BLaER1 (cell line): ENCODE data around the gene FZD10.

Experiments used
- H3K27ac ChIP-seq: shearing (Covaris generic); formaldehyde crosslinking; 2 replicates; pipeline ENCODE4 v1.8.1; 2022
- H3K27me3 ChIP-seq: shearing (Covaris generic); formaldehyde crosslinking; 2 replicates; pipeline ENCODE4 v1.8.1; 2022
- H3K36me3 ChIP-seq: shearing (Covaris generic); formaldehyde crosslinking; 2 replicates; pipeline ENCODE4 v1.8.1; 2022
- H3K4me1 ChIP-seq: shearing (Covaris generic); formaldehyde crosslinking; 2 replicates; pipeline ENCODE4 v1.8.1; 2022
- H3K4me2 ChIP-seq: shearing (Covaris generic); formaldehyde crosslinking; 2 replicates; pipeline ENCODE4 v1.8.1; 2022
- H3K4me3 ChIP-seq: shearing (Covaris generic); formaldehyde crosslinking; 2 replicates; pipeline ENCODE4 v1.8.1; 2022
- H3K9ac ChIP-seq: shearing (Covaris generic); formaldehyde crosslinking; 2 replicates; pipeline ENCODE4 v1.8.1; 2022
- H3K9me3 ChIP-seq: shearing (Covaris generic); formaldehyde crosslinking; 2 replicates; pipeline ENCODE4 v1.8.1; 2022
- H4K20me1 ChIP-seq: shearing (Covaris generic); formaldehyde crosslinking; 2 replicates; pipeline ENCODE4 v1.8.1; 2022
- Cebpa-rat ChIP-seq: shearing (Covaris generic); IDR thresholded peaks from 2 replicates; pipeline ENCODE4 v1.8.1; 2022

FZD10 gene

DNA sequence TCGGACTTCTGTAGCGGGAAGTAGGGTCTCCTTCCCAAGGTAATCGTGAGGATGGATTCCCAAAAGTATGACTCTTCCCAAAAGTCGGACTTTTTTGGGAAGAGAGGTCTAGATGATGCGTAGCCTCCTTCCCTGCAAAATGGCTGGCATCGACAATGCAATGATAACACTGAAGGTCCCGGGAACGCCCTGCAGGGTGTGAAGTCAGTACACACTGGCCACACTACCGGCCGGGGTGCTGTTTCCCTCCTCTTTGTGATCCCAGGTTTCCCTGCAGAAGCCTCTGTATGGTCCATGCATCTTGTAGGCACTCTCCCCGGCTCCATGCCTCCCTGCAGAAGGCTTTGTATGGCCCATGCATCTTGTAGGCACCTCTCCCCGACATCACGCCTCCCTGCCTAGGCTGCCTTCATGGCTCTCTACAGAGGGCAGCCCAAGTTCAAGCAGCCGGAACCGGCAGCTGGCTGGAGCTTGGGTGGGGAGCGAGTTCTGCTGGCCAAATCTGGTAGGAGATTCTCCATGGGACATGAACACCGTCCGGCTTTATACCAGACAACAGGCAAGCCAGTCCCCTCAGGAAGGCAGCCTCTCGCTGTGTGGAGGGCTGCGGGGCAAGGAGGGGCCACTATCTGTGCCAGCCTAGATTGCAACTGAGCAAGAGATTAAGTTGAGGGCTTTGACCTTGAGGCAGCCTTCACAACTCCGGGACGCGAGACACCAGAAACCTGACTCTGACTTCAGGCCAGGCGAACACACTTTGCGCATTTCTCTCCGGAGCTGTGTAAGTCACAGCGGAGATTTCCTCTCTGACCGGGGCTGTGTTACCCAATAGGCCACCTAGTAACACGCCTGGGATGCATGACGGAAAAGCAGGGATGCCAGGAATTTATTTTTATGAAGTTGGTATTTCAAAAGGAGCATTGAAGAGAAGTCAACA, 23.5 kb downstream of the FZD10 start:
- no peaks in the 10 kb centered on the region for H3K36me3 ChIP-seq
- H4K20me1 ChIP-seq = no peaks in the 10 kb centered on the region
- H3K9me3 ChIP-seq = peaks cover 5% of the 10 kb centered on the region; the same call in 1 of the 2 replicates
- no peak overlapping the region for H3K27ac ChIP-seq
- TF ChIP-seq Cebpa-rat = no peak
- H3K9ac ChIP-seq = no peak overlapping the region
- no peak overlapping the region for H3K4me3 ChIP-seq
- H3K4me2 ChIP-seq = no peak overlapping the region
- peaks cover 6% of the 10 kb centered on the region for H3K4me1 ChIP-seq
- no peaks in the 10 kb centered on the region for H3K27me3 ChIP-seq

DNA sequence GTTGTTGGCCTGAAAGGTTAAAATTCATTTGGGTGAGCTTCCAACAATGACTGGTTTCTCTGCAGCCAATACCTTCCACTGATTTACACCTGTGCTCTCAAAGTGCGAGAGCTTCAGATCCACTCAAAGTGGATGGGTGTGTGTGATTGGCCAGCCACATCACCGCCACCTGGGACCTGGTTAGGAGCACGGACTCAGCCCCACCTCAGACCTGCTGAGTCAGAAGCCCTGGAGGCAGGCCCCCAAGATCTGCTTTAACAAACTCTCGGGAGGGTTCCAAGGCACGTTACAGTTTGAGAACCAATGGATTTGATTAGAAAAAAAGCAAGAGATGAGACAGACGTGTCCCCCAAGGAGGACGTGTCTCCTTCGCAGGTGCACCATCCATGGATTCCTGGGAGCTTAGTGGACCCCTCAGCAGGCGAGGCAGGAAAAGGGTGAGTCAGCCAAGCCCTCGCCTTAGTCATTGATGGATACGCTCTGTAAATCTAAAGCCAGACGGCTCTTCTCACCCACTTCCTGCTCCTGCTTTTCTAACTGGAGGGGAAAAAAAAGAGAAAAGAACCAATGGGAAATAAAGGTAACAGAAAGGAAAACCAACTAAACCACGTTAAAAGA, 24.5 kb downstream of the FZD10 start:
- Histone ChIP-seq H3K9me3 (no peaks in the 10 kb centered on the region), H3K27me3 (no peaks in the 10 kb centered on the region), H3K9ac (no peak overlapping the region), H3K4me2 (peak overlapping the region; percentile 28), H3K4me1 (peaks cover 6% of the 10 kb centered on the region), H3K4me3 (no peak overlapping the region), H3K27ac (no peak overlapping the region), H3K36me3 (no peaks in the 10 kb centered on the region), H4K20me1 (no peaks in the 10 kb centered on the region)
- no peak for TF ChIP-seq Cebpa-rat

DNA sequence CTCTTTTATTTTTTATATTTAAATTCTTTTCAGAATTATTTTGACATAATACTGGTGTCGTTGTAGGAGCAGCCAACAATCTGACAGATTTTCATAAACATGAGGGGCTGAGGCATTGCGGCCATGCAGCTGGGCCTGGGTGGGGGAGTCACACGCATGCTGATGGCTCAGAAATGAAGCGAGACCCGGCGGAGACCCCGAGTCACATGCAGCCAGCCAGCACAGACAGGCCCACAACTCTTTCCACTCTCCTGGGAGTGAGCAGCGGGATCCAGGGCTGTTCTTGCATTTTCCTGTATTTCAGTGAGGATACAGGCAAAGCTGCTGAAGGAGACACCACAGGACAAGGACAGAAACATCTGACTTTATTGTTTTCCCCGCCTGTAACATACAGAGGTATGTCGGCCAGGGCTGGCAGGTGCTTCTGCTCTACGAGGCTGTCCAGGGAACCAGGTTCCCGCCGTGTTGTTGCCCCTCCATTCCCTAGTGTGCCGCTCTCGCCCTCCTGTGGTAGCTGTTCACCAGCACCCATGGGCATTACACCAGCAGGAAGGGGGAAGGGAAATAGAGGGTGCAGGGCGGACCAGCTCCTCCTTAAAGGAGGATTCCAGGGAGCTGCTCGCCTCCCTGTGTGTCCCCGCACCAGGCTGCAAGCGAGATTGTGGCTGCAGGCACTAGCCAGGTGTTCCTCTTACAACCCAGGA, 30.5 kb downstream of the FZD10 start:
- Histone ChIP-seq H3K4me1 (no peaks in the 10 kb centered on the region), H3K27ac (no peak overlapping the region), H3K9ac (no peak overlapping the region), H3K27me3 (no peaks in the 10 kb centered on the region), H4K20me1 (no peaks in the 10 kb centered on the region), H3K4me3 (no peak overlapping the region), H3K4me2 (no peak overlapping the region), H3K36me3 (no peaks in the 10 kb centered on the region), H3K9me3 (no peaks in the 10 kb centered on the region)
- TF ChIP-seq Cebpa-rat = no peak

DNA sequence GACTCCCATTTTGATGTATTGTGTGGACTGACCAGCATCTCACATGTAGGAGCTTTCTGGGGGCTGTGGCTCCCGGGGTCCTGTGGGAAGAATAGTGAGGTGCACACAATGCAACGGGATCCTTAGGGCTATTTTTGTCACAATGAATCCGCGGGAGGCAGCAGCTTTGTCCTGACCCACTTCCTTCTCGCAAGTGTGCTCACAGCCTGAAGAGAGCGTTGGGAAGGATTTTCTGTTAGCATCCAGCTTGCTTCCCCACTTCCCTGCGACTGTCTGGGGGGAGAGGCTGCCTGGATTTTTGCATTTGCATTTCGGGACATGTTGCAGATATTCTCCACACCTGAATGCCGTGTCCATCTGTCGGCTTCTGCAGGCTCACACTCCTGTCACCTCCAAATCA, 31.9 kb downstream of the FZD10 start:
- TF ChIP-seq Cebpa-rat = no peak
- Histone ChIP-seq H3K4me3 (no peak overlapping the region), H3K27ac (no peak overlapping the region), H3K36me3 (no peaks in the 10 kb centered on the region), H3K9me3 (no peaks in the 10 kb centered on the region), H3K4me1 (no peaks in the 10 kb centered on the region), H3K4me2 (no peak overlapping the region), H4K20me1 (no peaks in the 10 kb centered on the region), H3K27me3 (no peaks in the 10 kb centered on the region), H3K9ac (no peak overlapping the region)

DNA sequence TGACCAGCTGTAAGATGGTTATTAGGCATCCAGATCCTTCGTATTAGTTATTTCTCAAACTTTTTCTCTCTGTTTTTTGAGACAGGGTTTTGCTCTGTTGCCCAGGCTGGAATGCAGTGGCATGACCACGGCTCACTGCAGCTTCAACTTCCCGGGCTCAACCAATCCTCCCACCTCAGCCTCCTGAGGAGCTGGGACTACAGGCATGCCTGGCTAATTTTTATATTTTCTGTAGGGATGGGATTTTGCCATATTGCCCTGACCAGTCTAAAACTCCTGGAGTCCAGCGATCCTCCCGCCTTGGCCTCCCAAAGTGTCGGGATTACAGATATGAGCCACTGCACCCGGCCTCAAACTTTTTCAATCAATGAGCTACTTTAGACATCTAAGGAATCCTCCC, 33.1 kb downstream of the FZD10 start:
- Histone ChIP-seq H3K4me2 (no peak overlapping the region), H3K27ac (no peak overlapping the region), H3K9ac (no peak overlapping the region), H3K36me3 (no peaks in the 10 kb centered on the region), H3K9me3 (no peaks in the 10 kb centered on the region), H4K20me1 (no peaks in the 10 kb centered on the region), H3K27me3 (no peaks in the 10 kb centered on the region), H3K4me3 (no peak overlapping the region), H3K4me1 (no peaks in the 10 kb centered on the region)
- TF ChIP-seq Cebpa-rat = no peak

DNA sequence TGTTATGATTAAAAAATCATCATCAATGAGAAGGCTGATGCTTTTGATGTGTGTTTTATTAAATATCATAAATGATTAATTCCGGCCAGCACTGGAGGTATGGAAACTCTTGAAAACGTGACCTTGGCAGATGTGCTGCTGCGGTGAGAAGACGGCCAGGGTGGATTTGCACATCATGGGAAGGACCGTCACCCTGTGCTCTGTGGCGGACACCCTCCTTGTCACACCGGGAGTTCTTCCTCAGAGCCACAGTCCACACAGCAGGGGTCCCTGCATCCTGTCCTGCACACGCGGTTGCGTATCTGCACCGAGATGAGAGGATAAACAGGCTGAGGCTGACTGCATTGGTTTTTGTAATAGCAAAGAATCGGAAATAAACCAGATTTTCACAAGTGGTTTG, 33.5 kb downstream of the FZD10 start:
- Histone ChIP-seq H3K9me3 (no peaks in the 10 kb centered on the region), H4K20me1 (no peaks in the 10 kb centered on the region), H3K4me2 (no peak overlapping the region), H3K4me3 (no peak overlapping the region), H3K4me1 (no peaks in the 10 kb centered on the region), H3K36me3 (no peaks in the 10 kb centered on the region), H3K27ac (no peak overlapping the region), H3K9ac (no peak overlapping the region), H3K27me3 (no peaks in the 10 kb centered on the region)
- TF ChIP-seq Cebpa-rat = no peak

DNA sequence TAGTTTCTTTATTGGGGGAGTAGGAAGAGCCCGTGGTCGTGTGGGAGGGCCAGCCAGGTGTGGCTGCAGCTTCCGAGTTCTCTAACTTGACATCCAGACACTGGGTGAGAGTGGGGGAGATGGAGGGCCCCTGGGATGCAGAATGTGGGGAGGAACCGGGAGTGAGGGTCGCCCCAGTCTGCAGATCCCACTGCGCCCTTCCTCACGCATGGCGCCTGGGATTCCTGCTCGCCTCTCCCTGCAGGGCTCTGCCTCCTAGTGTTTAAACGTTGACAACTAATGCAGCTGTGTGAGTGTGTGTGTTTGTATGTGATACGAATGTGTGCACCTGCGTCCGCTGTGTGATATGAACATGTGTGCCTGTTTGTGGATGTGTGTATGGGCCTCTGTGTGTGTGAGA, 34.6 kb downstream of the FZD10 start:
- no peaks in the 10 kb centered on the region for H3K9me3 ChIP-seq
- TF ChIP-seq Cebpa-rat = no peak
- H3K27me3 ChIP-seq = no peaks in the 10 kb centered on the region
- no peaks in the 10 kb centered on the region for H3K36me3 ChIP-seq
- no peak overlapping the region for H3K9ac ChIP-seq
- H3K4me2 ChIP-seq = no peak overlapping the region
- no peak overlapping the region for H3K4me3 ChIP-seq
- no peak overlapping the region for H3K27ac ChIP-seq
- H4K20me1 ChIP-seq = no peaks in the 10 kb centered on the region
- no peaks in the 10 kb centered on the region for H3K4me1 ChIP-seq

DNA sequence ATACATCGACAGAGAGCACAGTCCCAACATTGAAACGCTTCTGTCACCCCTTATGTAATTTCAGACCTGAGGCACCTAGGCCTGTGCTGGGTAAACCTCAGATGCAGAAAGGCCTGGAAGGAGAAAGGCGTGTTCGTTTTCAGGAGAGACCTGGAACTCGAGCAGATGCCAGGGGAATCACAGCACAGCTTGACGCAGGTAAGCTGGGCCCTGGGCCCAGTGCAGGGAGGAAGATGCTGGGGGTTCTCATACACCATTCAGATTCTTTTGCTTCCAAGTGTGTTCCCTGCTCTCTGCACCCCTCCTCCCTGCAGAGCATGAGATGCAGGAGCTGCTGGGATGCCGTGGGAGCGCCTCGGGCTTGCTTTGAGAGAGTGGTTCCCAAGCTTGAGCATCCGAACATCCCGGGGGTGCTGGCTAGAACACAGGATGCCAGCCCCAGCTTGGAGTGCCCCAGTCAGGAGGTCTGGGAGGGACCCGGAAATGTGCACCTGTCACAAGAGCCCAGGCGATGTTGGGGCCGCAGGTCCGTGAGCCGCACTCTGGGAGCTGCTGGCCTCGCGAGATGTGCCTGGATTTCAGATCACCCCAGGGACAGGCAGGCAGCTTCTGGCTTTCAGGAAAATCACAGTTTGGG, 35.9 kb downstream of the FZD10 start:
- TF ChIP-seq Cebpa-rat = no peak
- no peak overlapping the region for H3K27ac ChIP-seq
- no peaks in the 10 kb centered on the region for H3K27me3 ChIP-seq
- H3K36me3 ChIP-seq = no peaks in the 10 kb centered on the region
- no peaks in the 10 kb centered on the region for H4K20me1 ChIP-seq
- H3K9me3 ChIP-seq = no peaks in the 10 kb centered on the region
- no peak overlapping the region for H3K4me2 ChIP-seq
- H3K4me1 ChIP-seq = no peaks in the 10 kb centered on the region
- H3K4me3 ChIP-seq = no peak overlapping the region
- H3K9ac ChIP-seq = no peak overlapping the region

DNA sequence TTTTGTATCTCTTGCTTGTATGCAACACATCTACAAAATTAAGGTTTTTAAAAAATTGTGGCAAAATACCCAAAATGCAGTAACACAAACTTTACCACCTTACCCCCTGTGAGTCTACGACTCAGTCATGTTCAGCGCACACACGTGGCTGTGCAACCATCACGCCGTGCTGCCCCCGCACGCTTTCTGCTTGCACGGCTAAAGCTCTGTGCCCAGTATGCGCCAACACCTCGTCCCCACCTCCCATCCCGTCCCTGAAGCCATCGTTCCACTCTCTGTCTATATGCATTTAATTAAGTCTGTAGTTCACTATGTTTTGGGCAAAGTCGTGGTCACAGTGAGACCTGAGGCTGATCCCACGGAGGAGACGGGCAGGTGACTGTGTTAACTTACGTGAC, 36.4 kb downstream of the FZD10 start:
- Histone ChIP-seq H3K9me3 (no peaks in the 10 kb centered on the region), H3K4me3 (no peak overlapping the region), H3K4me1 (no peaks in the 10 kb centered on the region), H3K36me3 (no peaks in the 10 kb centered on the region), H3K27ac (no peak overlapping the region), H3K27me3 (no peaks in the 10 kb centered on the region), H3K4me2 (no peak overlapping the region), H3K9ac (no peak overlapping the region), H4K20me1 (no peaks in the 10 kb centered on the region)
- TF ChIP-seq Cebpa-rat = no peak
